GM12892 (cell line): ENCODE measurements around the gene PDE1C.

Experiments
- POLR2A ChIP-seq: IDR thresholded peaks from 2 replicates; pipeline ENCODE4 v1.6.1; 2011; ENCODE audit warnings: low read depth, low read length, control low read depth
- TAF1 ChIP-seq: IDR thresholded peaks from 2 replicates; pipeline ENCODE4 v1.6.1; 2011; ENCODE audit warnings: low read depth, mild to moderate bottlenecking, control low read depth, low read length, borderline replicate concordance

GRCh38 chr7:31767686-31768358, 302.4 kb downstream of the PDE1C start:
- TF ChIP-seq TAF1: no peak
- TF ChIP-seq POLR2A: no peak
